GM18505 (cell line): ENCODE data around the gene CELSR3.

Experiments used
- ATAC-seq: cut with Tn5 transposase; IDR thresholded peaks from one replicate; pipeline ENCODE4 v1.9.1; 2021; ENCODE audit not compliant: unreplicated experiment
- POLR2A ChIP-seq: IDR thresholded peaks from 4 replicates; pipeline ENCODE4 v1.6.1; 2011; ENCODE audit warnings: borderline replicate concordance; ENCODE audit not compliant: insufficient read depth, insufficient read length; ENCODE audit errors: extremely low read depth

CELSR3 gene

GRCh38 chr3:48681541-48681880, 18.8 kb upstream of the CELSR3 start:
- ATAC-seq, result no peak
- TF ChIP-seq POLR2A, result no peak

DNA sequence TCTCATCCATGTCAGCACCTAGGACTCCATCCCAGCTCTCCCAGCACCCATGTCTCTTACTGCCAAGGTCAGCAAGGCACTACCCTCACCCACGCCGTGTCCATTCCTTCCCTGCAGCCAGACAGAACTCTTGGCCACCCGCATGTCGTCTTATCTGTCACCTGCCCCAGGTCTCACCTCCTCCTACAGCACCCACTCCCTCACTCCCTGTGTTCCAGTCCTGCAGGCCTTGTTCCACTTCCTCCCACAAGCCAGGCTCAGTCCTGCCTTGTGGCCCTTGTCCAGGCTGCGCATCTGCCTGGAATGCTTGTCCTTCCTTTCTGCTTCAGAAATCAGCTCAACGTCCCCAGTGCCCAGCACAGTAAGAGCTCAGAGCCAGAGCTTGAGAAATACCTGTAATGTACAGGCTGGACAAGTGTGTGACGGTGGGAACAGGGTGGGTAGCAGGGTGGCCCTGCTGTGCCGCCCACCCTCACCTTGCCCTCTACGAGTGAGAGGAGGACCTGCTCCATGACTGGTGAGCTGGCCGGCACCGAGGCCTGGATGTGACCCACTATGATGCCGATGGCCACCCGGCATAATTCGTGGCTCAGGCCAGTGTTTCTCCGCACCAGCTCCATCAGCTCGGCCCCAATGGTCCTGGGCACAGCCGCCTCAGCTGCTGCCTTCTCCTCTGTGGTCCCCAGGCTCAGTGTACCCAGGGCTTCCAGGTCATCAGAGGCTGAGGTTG, 18.3 kb upstream of the CELSR3 start:
- no peak for TF ChIP-seq POLR2A
- no peak for ATAC-seq

GRCh38 chr3:48679411-48680391, 17.0 kb upstream of the CELSR3 start:
- no peak for ATAC-seq
- no peak for TF ChIP-seq POLR2A

- TF ChIP-seq POLR2A, result no peak
Measured at GRCh38 chr3:48678566-48679380, 16.1 kb upstream of the CELSR3 start.

DNA sequence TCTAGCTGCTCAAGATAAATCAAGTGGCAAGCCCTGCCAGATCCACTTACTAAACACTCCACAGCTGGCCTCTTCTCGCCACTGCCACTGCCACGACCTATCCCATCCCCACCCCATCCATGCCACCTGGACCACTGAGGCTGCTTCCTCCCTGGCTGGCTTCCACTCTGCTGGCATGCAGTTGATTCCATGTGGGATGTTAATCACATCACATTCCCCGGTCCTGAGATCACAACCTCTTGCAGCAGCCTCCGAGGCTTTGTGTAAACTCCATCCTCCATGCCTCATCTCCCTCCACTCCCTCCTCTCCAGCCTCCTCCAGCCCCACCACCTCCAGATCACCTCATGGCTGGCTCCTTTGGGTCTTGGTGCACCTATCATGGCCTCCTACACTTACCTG, 15.4 kb upstream of the CELSR3 start:
- ATAC-seq, result no peak
- no peak for TF ChIP-seq POLR2A

More at GRCh38 chr3:48678566-48679380, 16.1 kb upstream of the CELSR3 start:
- no peak for ATAC-seq

DNA sequence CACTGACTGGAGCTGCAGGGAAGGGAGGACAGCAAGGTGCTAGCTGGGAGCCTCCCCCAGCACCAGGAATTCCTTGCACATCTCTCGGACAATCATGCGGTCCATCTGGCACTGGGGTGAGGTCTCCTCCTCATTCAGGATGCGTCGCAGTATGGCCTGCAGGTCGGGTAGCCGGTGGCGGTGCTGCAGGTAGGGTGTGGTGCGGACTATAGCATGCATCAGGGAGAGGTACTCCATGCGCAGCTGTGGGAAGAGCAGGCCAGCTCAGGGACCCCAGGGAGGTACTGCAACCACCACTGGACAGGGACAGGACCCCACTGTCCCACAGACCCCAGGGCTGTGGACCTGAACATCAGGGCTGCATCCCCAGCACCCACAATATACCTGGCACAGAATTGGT, 11.8 kb upstream of the CELSR3 start:
- TF ChIP-seq POLR2A, result no peak
- no peak for ATAC-seq

GRCh38 chr3:48672522-48672921, 9.8 kb upstream of the CELSR3 start:
- ATAC-seq, result no peak
- TF ChIP-seq POLR2A, result no peak

DNA sequence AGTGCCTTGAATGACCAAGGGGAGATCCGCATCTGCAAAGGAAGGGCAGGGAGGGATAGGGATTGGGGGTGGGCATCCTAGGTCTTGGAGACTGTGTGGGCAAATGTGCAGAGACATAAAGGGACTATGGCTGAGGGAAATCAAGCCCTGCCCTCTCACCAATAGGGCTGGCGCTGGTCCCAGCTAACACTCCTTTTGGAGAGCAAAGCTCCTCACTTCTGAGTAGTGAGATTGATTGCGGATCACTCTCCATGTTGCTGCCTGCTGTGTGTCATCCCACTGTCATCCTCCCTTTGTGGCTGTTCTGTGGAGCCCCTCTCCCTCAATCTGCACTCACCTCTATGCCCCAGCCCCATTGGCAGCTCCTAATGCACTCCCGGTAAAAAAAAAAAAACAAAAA, 2.2 kb upstream of the CELSR3 start:
- no peak for ATAC-seq
- no peak for TF ChIP-seq POLR2A

GRCh38 chr3:48664313-48664644, 1.6 kb upstream of the CELSR3 start:
- no peak for ATAC-seq
- TF ChIP-seq POLR2A, result no peak

DNA sequence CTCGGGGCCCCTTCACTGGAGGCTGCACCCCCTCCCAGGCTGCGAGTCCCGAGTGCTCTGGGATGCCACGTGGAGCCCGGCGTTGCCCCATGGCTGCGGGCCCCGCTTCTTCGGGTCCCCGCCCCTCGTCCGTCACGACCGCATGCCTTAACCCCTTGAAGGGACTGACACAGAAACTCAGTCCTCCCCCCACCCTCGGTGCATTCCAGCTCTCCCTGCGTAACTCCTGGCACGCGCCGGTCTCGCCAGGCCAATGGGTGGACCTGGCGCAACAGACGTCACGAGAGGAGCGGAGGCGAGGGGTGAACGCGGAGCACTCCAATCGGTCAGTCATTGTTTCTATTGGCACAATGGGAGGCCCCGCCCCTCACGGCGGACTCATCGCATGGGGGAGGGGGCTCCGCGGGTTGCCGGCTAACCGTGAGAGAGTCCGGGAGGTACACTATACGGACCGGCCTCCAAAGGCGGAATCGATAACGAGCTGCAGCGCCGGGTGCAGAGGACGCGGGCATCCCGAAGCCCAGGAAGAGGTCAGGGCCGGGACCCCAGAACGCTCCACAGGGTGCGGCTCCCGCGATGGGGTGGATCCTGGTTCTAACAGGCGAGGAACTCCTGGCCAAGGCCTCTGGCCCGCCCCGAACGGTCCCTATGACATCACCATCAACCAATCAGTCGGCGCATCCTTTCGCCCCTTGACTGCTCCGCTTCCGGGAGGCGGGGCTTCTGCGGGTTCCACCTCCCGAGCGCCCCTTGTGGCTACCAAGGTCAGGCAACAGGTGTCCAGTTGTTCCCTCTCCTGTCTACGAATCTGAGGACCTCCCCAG, 1.0 kb upstream of the CELSR3 start:
- peak; percentile 72 for ATAC-seq
- peak; percentile 72 for TF ChIP-seq POLR2A

DNA sequence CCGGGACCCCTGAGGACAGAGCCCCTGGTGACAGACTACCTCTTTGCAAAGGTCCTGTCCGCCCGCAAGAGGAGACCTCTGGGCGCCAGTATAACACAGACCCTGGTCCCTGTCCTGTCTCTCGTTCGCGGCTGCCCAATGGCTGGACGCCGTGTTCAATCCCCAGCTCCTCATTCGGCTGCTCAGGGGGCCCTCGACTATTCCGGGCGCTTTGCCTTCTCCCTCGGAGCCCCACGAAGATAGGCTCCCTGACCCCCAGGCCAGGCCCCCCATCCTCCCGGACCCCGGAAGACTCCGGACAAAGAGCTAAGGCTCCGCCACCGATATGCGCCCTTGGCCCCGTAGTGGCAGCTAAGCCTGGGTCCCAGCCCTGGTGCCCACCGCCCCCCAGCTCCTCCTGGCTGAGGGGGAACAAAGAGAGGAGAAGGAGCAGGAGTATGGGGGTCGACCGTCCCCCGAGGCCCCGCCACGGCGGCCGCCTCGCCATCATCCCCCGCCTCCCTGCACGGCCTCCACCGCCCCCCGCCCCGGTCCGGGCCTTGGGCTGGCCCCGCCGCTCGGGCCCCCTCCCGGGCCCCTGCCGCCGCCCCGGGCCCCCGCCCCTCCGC, 437 bp downstream of the CELSR3 start:
- no peak for ATAC-seq

DNA sequence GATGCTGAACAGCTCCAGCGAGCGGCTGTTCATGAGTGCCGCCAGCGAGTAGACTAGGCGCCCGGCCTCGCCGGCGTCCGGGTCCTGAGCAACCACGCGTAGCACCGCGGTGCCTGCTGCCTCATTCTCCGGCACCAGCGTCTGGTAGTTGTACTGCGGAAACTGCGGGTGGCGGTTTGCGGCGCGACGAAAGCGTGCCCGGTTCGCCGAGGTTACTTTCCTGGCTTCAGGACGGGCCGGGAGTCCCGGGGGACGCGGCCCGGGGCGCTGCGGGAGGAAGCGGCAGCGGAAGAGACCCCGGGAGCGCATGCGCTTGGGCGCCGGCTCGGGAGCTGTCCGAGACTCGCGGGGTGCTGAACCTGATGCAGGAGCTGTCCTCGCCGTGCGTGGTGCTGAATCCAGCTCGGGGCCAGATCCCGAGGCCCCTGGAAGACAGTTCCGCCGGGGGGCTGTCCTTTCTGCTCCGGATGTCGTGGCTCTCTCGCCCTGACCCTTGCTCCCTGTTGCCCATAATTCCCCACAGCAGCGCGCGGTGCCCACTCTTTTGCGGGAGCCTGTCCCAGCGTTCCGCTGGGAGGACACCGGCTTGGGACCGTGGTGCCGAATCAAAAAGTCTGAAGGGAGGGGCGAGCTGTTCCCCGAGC, 1.1 kb downstream of the CELSR3 start:
- no peak for TF ChIP-seq POLR2A
- no peak for ATAC-seq

More for the DNA sequence above, 437 bp downstream of the CELSR3 start:
- TF ChIP-seq POLR2A, result no peak

GRCh38 chr3:48660800-48661400, 1.8 kb downstream of the CELSR3 start:
- ATAC-seq, result no peak
- no peak for TF ChIP-seq POLR2A
